Activated CD8-positive, alpha-beta T cell treated with anti-CD3 and anti-CD28 coated beads for 36 hours (primary cell): Measurements from ENCODE around the gene CDH2. TPM values are rescaled to one million over a fixed set of nuclear protein-coding genes. Genes with fewer than 3 reads are reported as not detected.

Experiments used
- ATAC-seq: fragments of 200-7000 bp; cut with Tn5 transposase; one replicate; pipeline ENCODE4 v1.10.0; 2021; ENCODE audit warnings: mild to moderate bottlenecking, moderate library complexity
- CTCF ChIA-PET: fragments of 350-600 bp; sonication (Branson Sonifier 250); formaldehyde crosslinking; loops from one replicate; lab custom pipeline; 2021; ENCODE audit warnings: antibody characterized with exemption; lab: Charles Lee
- POLR2A ChIA-PET: fragments of 350-600 bp; sonication (Branson Sonifier 250); formaldehyde crosslinking; loops from one replicate; lab custom pipeline; 2021; ENCODE audit warnings: antibody characterized with exemption; lab: Charles Lee
- DNase-seq: peaks from one replicate; pipeline ENCODE4 v3.0.0-alpha.2; 2020
- H3K27ac Mint-ChIP-seq: one replicate; pipeline ENCODE4 v1.8.0; 2021; ENCODE audit warnings: mild to moderate bottlenecking, mixed read lengths
- H3K27me3 Mint-ChIP-seq: one replicate; pipeline ENCODE4 v1.8.0; 2021; ENCODE audit warnings: mixed read lengths
- H3K36me3 Mint-ChIP-seq: one replicate; pipeline ENCODE4 v1.8.0; 2021; ENCODE audit warnings: low read depth, mixed read lengths
- H3K4me1 Mint-ChIP-seq: one replicate; pipeline ENCODE4 v1.8.0; 2021; ENCODE audit warnings: low read depth, mixed read lengths
- H3K4me3 Mint-ChIP-seq: one replicate; pipeline ENCODE4 v1.8.0; 2021; ENCODE audit warnings: mild to moderate bottlenecking, moderate library complexity, mixed read lengths
- H3K9me3 Mint-ChIP-seq: one replicate; pipeline ENCODE4 v1.8.0; 2021; ENCODE audit warnings: mixed read lengths
- CTCF ChIP-seq: fragments of 200-600 bp; IDR thresholded peaks from one replicate; pipeline ENCODE4 v1.8.0; 2022; ENCODE audit warnings: antibody characterized with exemption, mild to moderate bottlenecking
- intact Hi-C: fragments of 100-400 bp; cut with micrococcal nuclease; formaldehyde crosslinking; loops from one replicate; pipeline ENCODE4 v1.10.0; 2022
- total RNA-seq, 2 experiments: library from RNA; stranded (reverse); gene quantifications; one replicate each; pipeline ENCODE4 v1.2.3, GENCODE V29; 2021

The CDH2 gene
- total RNA-seq, 2 experiments from 2014 or later, result 0.18 TPM; not detected in 1

DNA sequence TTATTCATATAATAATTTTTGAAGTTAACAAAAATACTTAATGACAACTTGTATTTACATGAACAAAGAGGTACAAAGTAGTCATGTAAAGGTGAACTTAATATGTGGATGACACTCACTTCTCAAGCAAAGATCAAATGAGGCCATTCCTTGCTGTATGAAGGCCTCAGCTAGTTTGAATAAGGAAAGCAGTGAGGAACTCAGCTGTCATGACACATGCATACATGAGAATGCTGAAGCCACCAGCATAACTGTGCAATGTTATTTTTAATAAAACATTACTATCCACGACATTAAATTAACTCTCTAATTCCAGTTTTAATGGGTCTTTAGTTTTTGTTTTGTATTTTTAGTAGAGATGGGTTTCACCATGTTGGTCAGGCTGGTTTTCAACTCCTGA is 102.9 kb downstream of the CDH2 start:
- ATAC-seq (no peak), DNase-seq (no peak)
- ChIA-PET CTCF (no interaction called here), POLR2A (no interaction called here)
- no peak for TF ChIP-seq CTCF
- Mint-ChIP-seq H3K4me3 (no peak overlapping the region), H3K4me1 (no peaks in the 10 kb centered on the region), H3K27ac (no peak overlapping the region), H3K9me3 (peaks cover 2% of the 10 kb centered on the region), H3K27me3 (no peaks in the 10 kb centered on the region), H3K36me3 (no peaks in the 10 kb centered on the region)
- intact Hi-C loops, result loop anchor here (10.0 kb wide), 1 partner anchor 61 kb away; no protein-coding TSS in a partner anchor

- no peak overlapping the region for H3K4me3 Mint-ChIP-seq
- intact Hi-C loops, result loop anchor here (10.0 kb wide), 1 partner anchor 61 kb away; no protein-coding TSS in a partner anchor
- H3K9me3 Mint-ChIP-seq, result peaks cover 2% of the 10 kb centered on the region
- TF ChIP-seq CTCF, result no peak
- H3K27ac Mint-ChIP-seq, result no peak overlapping the region
- ChIA-PET CTCF (no interaction called here), POLR2A (no interaction called here)
- ATAC-seq (no peak), DNase-seq (no peak)
- no peaks in the 10 kb centered on the region for H3K36me3 Mint-ChIP-seq
- H3K27me3 Mint-ChIP-seq, result no peaks in the 10 kb centered on the region
- no peaks in the 10 kb centered on the region for H3K4me1 Mint-ChIP-seq
Measured at GRCh38 chr18:28073658-28074057, 103.3 kb downstream of the CDH2 start.

- no peak for TF ChIP-seq CTCF
- Mint-ChIP-seq H3K4me3 (no peak overlapping the region), H3K27me3 (no peaks in the 10 kb centered on the region), H3K27ac (no peak overlapping the region), H3K36me3 (no peaks in the 10 kb centered on the region), H3K9me3 (peaks cover 5% of the 10 kb centered on the region), H3K4me1 (no peaks in the 10 kb centered on the region)
- no peak for DNase-seq
- ChIA-PET POLR2A (no interaction called here), CTCF (no interaction called here)
- intact Hi-C loops, result loop anchor here (10.0 kb wide), 1 partner anchor 64 kb away; no protein-coding TSS in a partner anchor
- no peak for ATAC-seq
Measured at GRCh38 chr18:28071199-28071598, 105.7 kb downstream of the CDH2 start.

GRCh38 chr18:28068207-28068606 is 108.7 kb downstream of the CDH2 start:
- ATAC-seq, result no peak
- H3K4me3 Mint-ChIP-seq, result no peak overlapping the region
- POLR2A ChIA-PET, result no interaction called here

DNA sequence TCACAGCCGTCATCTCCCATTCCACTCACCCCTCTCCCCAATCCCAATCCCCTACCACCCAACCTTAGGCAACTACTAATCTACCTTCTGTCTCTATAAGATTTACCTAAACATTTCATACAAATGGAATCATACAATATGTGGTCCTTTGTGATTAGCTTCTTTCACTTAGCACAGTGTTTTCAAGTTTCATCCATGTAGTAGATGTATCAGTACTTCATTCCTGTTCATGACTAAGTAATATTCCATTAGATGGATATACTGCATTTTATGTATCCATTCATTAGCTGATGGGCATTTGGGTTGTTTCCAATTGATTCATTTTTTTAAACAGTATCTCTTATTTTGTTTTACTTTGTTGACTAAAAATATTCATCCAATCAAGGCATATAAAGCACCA is 109.6 kb downstream of the CDH2 start:
- peaks cover 13% of the 10 kb centered on the region for H3K9me3 Mint-ChIP-seq
- H3K27ac Mint-ChIP-seq, result no peak overlapping the region
- H3K27me3 Mint-ChIP-seq, result no peaks in the 10 kb centered on the region
- no peak for TF ChIP-seq CTCF
- CTCF ChIA-PET, result no interaction called here
- POLR2A ChIA-PET, result no interaction called here
- H3K4me1 Mint-ChIP-seq, result no peaks in the 10 kb centered on the region
- intact Hi-C loops, result no loop called here
- DNase-seq, result no peak
- no peaks in the 10 kb centered on the region for H3K36me3 Mint-ChIP-seq
- no peak for ATAC-seq
- no peak overlapping the region for H3K4me3 Mint-ChIP-seq

More at GRCh38 chr18:28068207-28068606, 108.7 kb downstream of the CDH2 start:
- CTCF ChIA-PET, result no interaction called here
- no peaks in the 10 kb centered on the region for H3K36me3 Mint-ChIP-seq
- no peak for TF ChIP-seq CTCF
- H3K27me3 Mint-ChIP-seq, result no peaks in the 10 kb centered on the region
- DNase-seq, result no peak
- H3K4me1 Mint-ChIP-seq, result no peaks in the 10 kb centered on the region
- H3K27ac Mint-ChIP-seq, result no peak overlapping the region
- peaks cover 13% of the 10 kb centered on the region for H3K9me3 Mint-ChIP-seq
- intact Hi-C loops, result no loop called here
